VCaP (cell line): ENCODE data around the gene KRT73.
A peak's percentile ranks its signal among the peaks of the same experiment; 100 is the strongest.

Source experiments
- H3K27ac ChIP-seq: fragments of 450-650 bp; 2 replicates; pipeline ENCODE4 v1.5.1; 2017
- TF ChIP-seq, protein P1 (sequence below): fragments of 450-650 bp; conservative IDR thresholded peaks from 2 replicates; pipeline ENCODE4 v1.5.1; 2017; ENCODE audit warnings: mild to moderate bottlenecking, moderate library complexity

The KRT73 gene

GRCh38 chr12:52618216-52618615 lies at the start of gene KRT73:
Gene KRT73 (minus strand): TSS chr12:52618559. CDS start chr12:52618524, 35 bp downstream.
- TF ChIP-seq, protein P1, sequence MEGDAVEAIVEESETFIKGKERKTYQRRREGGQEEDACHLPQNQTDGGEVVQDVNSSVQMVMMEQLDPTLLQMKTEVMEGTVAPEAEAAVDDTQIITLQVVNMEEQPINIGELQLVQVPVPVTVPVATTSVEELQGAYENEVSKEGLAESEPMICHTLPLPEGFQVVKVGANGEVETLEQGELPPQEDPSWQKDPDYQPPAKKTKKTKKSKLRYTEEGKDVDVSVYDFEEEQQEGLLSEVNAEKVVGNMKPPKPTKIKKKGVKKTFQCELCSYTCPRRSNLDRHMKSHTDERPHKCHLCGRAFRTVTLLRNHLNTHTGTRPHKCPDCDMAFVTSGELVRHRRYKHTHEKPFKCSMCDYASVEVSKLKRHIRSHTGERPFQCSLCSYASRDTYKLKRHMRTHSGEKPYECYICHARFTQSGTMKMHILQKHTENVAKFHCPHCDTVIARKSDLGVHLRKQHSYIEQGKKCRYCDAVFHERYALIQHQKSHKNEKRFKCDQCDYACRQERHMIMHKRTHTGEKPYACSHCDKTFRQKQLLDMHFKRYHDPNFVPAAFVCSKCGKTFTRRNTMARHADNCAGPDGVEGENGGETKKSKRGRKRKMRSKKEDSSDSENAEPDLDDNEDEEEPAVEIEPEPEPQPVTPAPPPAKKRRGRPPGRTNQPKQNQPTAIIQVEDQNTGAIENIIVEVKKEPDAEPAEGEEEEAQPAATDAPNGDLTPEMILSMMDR = no peak
- H3K27ac ChIP-seq = no peak within 1 kb of the TSS

- TF ChIP-seq, protein P1 = no peak
- no peak overlapping the region for H3K27ac ChIP-seq
Measured at GRCh38 chr12:52667931-52668330, 49.6 kb upstream of the KRT73 start.

- no peak overlapping the region for H3K27ac ChIP-seq
- TF ChIP-seq, protein P1 = peak; percentile 42; the same call in 1 of the 2 replicates
Measured at GRCh38 chr12:52667509-52667908, 49.1 kb upstream of the KRT73 start.

- H3K27ac ChIP-seq = no peak overlapping the region
- TF ChIP-seq, protein P1 = no peak
Measured at GRCh38 chr12:52666471-52666870, 48.1 kb upstream of the KRT73 start.

- H3K27ac ChIP-seq = no peak overlapping the region
- TF ChIP-seq, protein P1 = no peak
Measured at GRCh38 chr12:52663420-52663819, 45.1 kb upstream of the KRT73 start.

GRCh38 chr12:52662918-52663229 lies 44.5 kb upstream of the KRT73 start:
- TF ChIP-seq, protein P1 = no peak
- H3K27ac ChIP-seq = no peak overlapping the region

GRCh38 chr12:52662093-52662917 lies 43.9 kb upstream of the KRT73 start:
- TF ChIP-seq, protein P1 = no peak

More at GRCh38 chr12:52662093-52662917, 43.9 kb upstream of the KRT73 start:
- no peak overlapping the region for H3K27ac ChIP-seq
